ENCODE results near the gene FAM83D. TPM values are rescaled to one million over a fixed set of nuclear protein-coding genes. Genes with fewer than 3 reads are reported as not detected.

The FAM83D gene
- total RNA-seq, 1 donor from 2014 or later, result 73.9 TPM

DNA sequence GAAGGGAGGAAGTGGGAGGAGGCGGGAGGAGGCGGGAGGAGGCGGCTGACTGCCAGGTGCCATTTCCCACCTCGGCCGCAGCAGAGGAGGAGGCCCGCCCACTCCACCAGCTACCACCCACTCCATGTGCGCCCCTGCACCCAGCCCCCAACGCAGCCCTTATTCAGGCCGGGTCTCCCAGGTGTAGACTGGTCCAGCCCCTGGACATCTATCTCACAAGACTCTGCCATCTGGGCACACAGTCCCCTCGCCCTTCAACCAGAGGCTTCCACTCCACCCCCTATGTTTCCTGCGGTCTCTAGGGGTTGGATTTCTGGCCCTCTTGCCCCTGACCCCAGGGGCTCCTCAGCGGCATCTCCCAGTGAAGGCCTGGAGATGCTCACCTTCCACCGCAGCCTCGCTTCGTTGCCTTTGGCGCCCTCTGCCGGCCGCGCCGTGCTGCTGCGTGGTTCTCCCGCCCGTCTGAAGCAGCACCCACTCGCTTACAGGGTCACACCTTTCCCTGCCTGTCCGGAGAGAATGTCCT is 32.6 kb upstream of the FAM83D start:
- no peaks in the 10 kb centered on the region for H3K4me1 ChIP-seq
- peak; percentile 76 for DNase-seq (ENCODE audit: low spot score)
- H3K9me3 ChIP-seq (ENCODE audit: low read depth), result no peaks in the 10 kb centered on the region
- no peaks in the 10 kb centered on the region for H4K20me1 ChIP-seq (ENCODE audit: low read depth)
- H3K9ac ChIP-seq, result no peak overlapping the region
- no peak overlapping the region for H3K27ac ChIP-seq
- no peak overlapping the region for H2AFZ ChIP-seq (replicated peaks)
- no peak overlapping the region for H3K4me3 Mint-ChIP-seq
- peaks cover 7% of the 10 kb centered on the region for H3K27me3 Mint-ChIP-seq (ENCODE audit: insufficient read depth, low read depth)
- no peaks in the 10 kb centered on the region for H3K79me2 ChIP-seq (ENCODE audit: low read depth)
- no peak overlapping the region for H3K27ac Mint-ChIP-seq
- no peaks in the 10 kb centered on the region for H3K36me3 ChIP-seq
- peaks cover 9% of the 10 kb centered on the region for H3K4me1 Mint-ChIP-seq
- TF ChIP-seq, protein P1, sequence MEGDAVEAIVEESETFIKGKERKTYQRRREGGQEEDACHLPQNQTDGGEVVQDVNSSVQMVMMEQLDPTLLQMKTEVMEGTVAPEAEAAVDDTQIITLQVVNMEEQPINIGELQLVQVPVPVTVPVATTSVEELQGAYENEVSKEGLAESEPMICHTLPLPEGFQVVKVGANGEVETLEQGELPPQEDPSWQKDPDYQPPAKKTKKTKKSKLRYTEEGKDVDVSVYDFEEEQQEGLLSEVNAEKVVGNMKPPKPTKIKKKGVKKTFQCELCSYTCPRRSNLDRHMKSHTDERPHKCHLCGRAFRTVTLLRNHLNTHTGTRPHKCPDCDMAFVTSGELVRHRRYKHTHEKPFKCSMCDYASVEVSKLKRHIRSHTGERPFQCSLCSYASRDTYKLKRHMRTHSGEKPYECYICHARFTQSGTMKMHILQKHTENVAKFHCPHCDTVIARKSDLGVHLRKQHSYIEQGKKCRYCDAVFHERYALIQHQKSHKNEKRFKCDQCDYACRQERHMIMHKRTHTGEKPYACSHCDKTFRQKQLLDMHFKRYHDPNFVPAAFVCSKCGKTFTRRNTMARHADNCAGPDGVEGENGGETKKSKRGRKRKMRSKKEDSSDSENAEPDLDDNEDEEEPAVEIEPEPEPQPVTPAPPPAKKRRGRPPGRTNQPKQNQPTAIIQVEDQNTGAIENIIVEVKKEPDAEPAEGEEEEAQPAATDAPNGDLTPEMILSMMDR (IDR thresholded peaks at IDR 0.05), result peak; percentile 88
- TF ChIP-seq EZH2phosphoT487 (IDR thresholded peaks at IDR 0.05), result no peak
- TF ChIP-seq EZH2 (IDR thresholded peaks at IDR 0.05), result no peak
- no peaks in the 10 kb centered on the region for H3K9me3 Mint-ChIP-seq
- no peaks in the 10 kb centered on the region for H3F3A ChIP-seq (ENCODE audit: low read depth)
- no peaks in the 10 kb centered on the region for H3K36me3 Mint-ChIP-seq
- peaks cover 17% of the 10 kb centered on the region for H3K27me3 ChIP-seq
- H3K4me2 ChIP-seq, result peak overlapping the region; percentile 46
- no peak overlapping the region for H3K4me3 ChIP-seq

DNA sequence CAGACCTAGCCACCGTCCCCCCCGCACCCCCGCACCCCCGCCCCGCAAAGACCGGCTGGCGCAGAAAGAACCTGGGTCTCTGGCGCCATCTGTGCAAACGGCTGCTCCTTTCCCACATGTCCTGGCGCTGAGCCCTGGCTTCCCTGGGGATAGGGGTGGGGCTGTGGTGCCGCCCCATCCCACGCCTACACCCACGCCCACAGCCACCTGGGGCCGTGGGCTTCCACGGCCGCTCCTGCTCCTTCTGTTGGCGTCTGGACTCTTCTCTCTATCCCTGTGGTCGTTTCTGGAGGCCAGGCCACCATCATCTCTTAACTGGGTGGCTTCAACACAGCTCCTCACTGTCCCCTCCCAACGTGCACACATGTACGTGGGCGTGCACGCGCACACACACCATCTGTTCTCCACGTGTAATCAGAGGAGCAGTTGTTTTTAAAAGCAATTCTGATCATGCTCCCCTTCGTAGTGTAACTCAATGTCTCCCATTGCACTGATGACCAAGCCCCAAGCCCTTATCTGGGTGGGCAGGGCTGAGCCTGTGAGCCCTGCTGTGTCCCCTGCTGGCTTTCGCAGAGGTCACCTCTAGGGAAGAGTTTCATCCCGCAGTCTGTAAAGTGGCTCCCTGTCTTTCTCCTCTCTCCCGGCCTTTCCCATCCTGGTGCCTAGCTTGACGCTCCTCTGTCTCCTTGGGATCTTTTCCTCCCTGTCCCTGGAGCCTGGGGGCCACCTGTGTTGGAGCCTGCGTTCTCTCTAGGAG is 31.9 kb upstream of the FAM83D start:
- Histone ChIP-seq H4K20me1 (ENCODE audit: low read depth) (no peaks in the 10 kb centered on the region), H3K4me3 (no peak overlapping the region), H2AFZ (replicated peaks) (no peak overlapping the region), H3K4me1 (no peaks in the 10 kb centered on the region), H3K36me3 (no peaks in the 10 kb centered on the region), H3K9ac (no peak overlapping the region), H3K79me2 (ENCODE audit: low read depth) (no peaks in the 10 kb centered on the region), H3K9me3 (ENCODE audit: low read depth) (no peaks in the 10 kb centered on the region), H3F3A (ENCODE audit: low read depth) (no peaks in the 10 kb centered on the region), H3K27ac (no peak overlapping the region), H3K27me3 (peaks cover 17% of the 10 kb centered on the region), H3K4me2 (peak overlapping the region; percentile 46)
- peaks cover 9% of the 10 kb centered on the region for H3K4me1 Mint-ChIP-seq
- no peak overlapping the region for H3K4me3 Mint-ChIP-seq
- no peak for DNase-seq (ENCODE audit: low spot score)
- H3K36me3 Mint-ChIP-seq, result no peaks in the 10 kb centered on the region
- H3K27me3 Mint-ChIP-seq (ENCODE audit: insufficient read depth, low read depth), result peaks cover 7% of the 10 kb centered on the region
- TF ChIP-seq, protein P1 (IDR thresholded peaks at IDR 0.05), result no peak
- H3K27ac Mint-ChIP-seq, result no peak overlapping the region
- H3K9me3 Mint-ChIP-seq, result no peaks in the 10 kb centered on the region

DNA sequence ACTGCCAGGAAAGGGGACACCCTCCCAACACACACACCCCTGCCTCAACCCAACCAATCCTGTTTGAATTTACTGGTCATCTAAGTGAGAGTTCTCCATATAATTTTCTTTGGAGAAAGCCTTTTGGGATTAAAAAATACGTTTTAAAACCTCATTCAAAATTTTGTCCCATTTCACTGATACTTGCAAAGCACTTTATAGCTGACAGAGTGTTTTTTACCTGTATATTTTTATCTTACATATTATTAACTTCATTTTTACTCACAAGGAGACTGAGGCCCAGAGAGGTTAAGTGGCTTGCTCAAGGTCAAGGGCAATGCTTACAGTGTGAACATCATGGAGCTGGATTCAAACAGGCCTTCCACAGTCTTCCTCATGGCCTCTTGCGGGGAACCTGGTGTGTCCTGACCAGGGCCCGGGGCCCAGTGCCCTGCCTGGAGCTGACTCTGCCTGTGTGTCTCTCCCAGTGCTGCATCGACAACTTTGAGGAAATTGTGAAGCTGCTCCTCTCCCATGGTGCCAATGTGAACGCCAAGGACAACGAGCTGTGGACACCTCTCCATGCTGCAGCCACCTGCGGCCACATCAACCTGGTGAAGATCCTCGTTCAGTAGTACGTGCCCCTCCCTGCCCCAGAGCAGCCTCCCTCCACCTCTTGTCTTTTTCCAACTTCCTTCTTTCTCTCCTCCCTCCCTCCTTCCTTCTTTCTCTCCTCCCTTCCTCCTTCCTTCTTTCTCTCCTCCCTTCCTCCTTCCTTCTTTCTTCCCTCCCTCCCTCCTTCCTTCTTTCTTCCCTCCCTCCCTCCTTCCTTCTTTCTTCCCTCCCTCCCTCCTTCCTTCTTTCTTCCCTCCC is 30.9 kb upstream of the FAM83D start:
- H3K36me3 ChIP-seq, result no peaks in the 10 kb centered on the region
- H3F3A ChIP-seq (ENCODE audit: low read depth), result no peaks in the 10 kb centered on the region
- H3K79me2 ChIP-seq (ENCODE audit: low read depth), result no peaks in the 10 kb centered on the region
- H3K4me3 Mint-ChIP-seq, result no peak overlapping the region
- H3K27ac Mint-ChIP-seq, result no peak overlapping the region
- no peaks in the 10 kb centered on the region for H3K9me3 ChIP-seq (ENCODE audit: low read depth)
- peaks cover 17% of the 10 kb centered on the region for H3K27me3 ChIP-seq
- no peaks in the 10 kb centered on the region for H3K9me3 Mint-ChIP-seq
- TF ChIP-seq, protein P1 (IDR thresholded peaks at IDR 0.05), result no peak
- TF ChIP-seq EZH2phosphoT487 (IDR thresholded peaks at IDR 0.05) (no peak), EZH2 (IDR thresholded peaks at IDR 0.05) (no peak)
- H3K4me3 ChIP-seq, result no peak overlapping the region
- peaks cover 7% of the 10 kb centered on the region for H3K27me3 Mint-ChIP-seq (ENCODE audit: insufficient read depth, low read depth)
- H3K27ac ChIP-seq, result no peak overlapping the region
- DNase-seq (ENCODE audit: low spot score), result no peak
- no peak overlapping the region for H2AFZ ChIP-seq (replicated peaks)
- H3K4me1 ChIP-seq, result no peaks in the 10 kb centered on the region
- no peak overlapping the region for H3K9ac ChIP-seq
- H3K36me3 Mint-ChIP-seq, result no peaks in the 10 kb centered on the region
- H4K20me1 ChIP-seq (ENCODE audit: low read depth), result no peaks in the 10 kb centered on the region
- H3K4me1 Mint-ChIP-seq, result peaks cover 9% of the 10 kb centered on the region
- no peak overlapping the region for H3K4me2 ChIP-seq

Measured in neural progenitor cell (in vitro differentiated cells).